BE2C (cell line): ENCODE measurements around the gene MBNL1.

Experiments
- DNase-seq: peaks from one replicate; pipeline ENCODE4 v3.0.0-alpha.2; 2020
- H3K27me3 ChIP-seq: fragments of 250-450 bp; sonication (Bioruptor Pico); 2 replicates; pipeline ENCODE4 v1.5.1; 2020; ENCODE audit warnings: mild to moderate bottlenecking
- H3K36me3 ChIP-seq: fragments of 250-450 bp; sonication (Bioruptor Pico); 2 replicates; pipeline ENCODE4 v1.5.1; 2020; ENCODE audit warnings: mild to moderate bottlenecking
- H3K4me1 ChIP-seq: fragments of 250-450 bp; sonication (Bioruptor Pico); 2 replicates; pipeline ENCODE4 v1.5.1; 2020
- H3K4me3 ChIP-seq: 2 replicates; pipeline ENCODE4 v1.5.1; 2011; ENCODE audit warnings: low read depth, low read length
- H3K9me3 ChIP-seq: fragments of 250-450 bp; sonication (Bioruptor Pico); 2 replicates; pipeline ENCODE4 v1.5.1; 2020
- TF ChIP-seq, protein P1 (sequence below): IDR thresholded peaks from 2 replicates; pipeline ENCODE4 v1.5.1; 2012; ENCODE audit warnings: mild to moderate bottlenecking, low read depth, low read length

Gene MBNL1

DNA sequence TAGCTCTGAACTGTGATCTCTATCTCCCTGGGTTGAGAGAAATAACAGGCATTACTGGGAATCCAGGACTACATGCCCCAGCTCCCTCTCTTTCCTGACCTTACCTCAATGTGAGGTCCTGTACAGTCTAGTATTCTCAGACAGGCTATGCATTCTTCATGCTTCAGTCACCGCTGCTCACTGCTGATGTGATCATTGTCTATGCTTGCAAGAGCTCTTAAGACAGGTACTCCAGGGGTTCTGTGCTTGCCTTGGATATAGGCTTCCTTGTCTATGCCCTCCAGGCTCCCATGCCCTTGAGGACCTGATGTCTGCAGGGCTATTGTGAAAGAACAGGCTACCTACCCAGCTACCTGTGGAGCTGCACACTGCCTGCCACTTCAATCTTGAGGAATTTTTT is 183.6 kb downstream of the MBNL1 start:
- TF ChIP-seq, protein P1, sequence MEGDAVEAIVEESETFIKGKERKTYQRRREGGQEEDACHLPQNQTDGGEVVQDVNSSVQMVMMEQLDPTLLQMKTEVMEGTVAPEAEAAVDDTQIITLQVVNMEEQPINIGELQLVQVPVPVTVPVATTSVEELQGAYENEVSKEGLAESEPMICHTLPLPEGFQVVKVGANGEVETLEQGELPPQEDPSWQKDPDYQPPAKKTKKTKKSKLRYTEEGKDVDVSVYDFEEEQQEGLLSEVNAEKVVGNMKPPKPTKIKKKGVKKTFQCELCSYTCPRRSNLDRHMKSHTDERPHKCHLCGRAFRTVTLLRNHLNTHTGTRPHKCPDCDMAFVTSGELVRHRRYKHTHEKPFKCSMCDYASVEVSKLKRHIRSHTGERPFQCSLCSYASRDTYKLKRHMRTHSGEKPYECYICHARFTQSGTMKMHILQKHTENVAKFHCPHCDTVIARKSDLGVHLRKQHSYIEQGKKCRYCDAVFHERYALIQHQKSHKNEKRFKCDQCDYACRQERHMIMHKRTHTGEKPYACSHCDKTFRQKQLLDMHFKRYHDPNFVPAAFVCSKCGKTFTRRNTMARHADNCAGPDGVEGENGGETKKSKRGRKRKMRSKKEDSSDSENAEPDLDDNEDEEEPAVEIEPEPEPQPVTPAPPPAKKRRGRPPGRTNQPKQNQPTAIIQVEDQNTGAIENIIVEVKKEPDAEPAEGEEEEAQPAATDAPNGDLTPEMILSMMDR, result no peak
- H3K27me3 ChIP-seq, result no peaks in the 10 kb centered on the region
- H3K4me1 ChIP-seq, result no peaks in the 10 kb centered on the region
- peaks cover 14% of the 10 kb centered on the region for H3K36me3 ChIP-seq
- no peak for DNase-seq
- H3K4me3 ChIP-seq, result no peak overlapping the region
- H3K9me3 ChIP-seq, result no peaks in the 10 kb centered on the region

DNA sequence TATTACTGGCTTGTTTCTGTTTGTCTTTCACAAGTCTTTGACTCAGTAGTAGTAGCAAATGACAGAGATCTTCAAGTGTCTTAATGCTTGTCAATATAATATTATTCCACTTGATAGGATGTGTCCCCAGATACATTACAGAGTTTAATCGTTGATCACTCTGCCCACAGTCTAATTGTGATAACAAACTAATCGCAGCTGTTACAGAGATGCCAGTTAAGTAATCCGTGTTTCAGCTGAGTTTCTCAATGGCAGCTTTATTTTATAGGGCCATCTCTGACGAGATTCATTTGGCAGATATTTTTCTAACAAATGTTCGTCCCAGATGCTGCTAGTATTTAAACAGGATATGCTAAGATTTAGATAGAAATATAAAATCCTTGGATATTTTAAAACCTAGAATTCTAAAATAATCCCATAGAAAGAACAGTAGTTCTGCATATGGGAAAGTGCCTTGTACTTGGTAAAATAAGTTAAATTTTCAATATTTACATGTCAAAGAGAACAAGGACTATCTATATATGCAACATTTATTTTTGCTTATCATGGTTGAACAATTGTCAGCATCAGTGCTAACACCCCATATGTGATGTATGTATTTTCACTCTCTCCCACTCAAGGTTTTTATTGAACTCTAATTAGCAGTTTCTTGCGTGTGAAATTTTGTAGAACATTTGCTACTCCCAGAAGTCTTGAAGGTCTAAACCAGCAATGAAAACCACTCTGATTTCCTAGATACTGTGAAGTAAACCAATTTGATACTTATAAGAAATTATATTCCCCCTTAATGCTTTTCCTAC is 185.5 kb downstream of the MBNL1 start:
- DNase-seq, result no peak
- no peaks in the 10 kb centered on the region for H3K27me3 ChIP-seq
- no peak overlapping the region for H3K4me3 ChIP-seq
- no peaks in the 10 kb centered on the region for H3K4me1 ChIP-seq
- no peaks in the 10 kb centered on the region for H3K9me3 ChIP-seq
- TF ChIP-seq, protein P1, result no peak
- H3K36me3 ChIP-seq, result peaks cover 12% of the 10 kb centered on the region

DNA sequence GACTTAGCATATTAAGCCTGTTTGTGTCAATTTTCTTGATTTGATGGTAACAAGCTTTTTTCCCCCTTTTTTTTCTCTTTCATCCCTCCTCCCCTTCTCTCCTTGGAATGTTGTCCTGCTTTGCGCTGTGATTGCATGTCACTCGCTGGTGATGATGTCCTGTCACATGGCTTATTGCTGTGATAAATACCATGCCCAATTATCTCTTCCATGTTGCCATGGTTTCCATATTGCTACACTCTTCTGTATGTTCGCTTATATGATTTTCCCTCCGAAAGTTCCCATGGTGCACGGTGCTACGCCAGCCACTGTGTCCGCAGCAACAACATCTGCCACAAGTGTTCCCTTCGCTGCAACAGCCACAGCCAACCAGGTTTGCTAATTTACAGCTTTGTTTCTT is 187.3 kb downstream of the MBNL1 start:
- H3K36me3 ChIP-seq, result peaks cover 12% of the 10 kb centered on the region
- no peak for DNase-seq
- H3K4me3 ChIP-seq, result no peak overlapping the region
- no peaks in the 10 kb centered on the region for H3K9me3 ChIP-seq
- TF ChIP-seq, protein P1, result no peak
- no peaks in the 10 kb centered on the region for H3K27me3 ChIP-seq
- H3K4me1 ChIP-seq, result no peaks in the 10 kb centered on the region

DNA sequence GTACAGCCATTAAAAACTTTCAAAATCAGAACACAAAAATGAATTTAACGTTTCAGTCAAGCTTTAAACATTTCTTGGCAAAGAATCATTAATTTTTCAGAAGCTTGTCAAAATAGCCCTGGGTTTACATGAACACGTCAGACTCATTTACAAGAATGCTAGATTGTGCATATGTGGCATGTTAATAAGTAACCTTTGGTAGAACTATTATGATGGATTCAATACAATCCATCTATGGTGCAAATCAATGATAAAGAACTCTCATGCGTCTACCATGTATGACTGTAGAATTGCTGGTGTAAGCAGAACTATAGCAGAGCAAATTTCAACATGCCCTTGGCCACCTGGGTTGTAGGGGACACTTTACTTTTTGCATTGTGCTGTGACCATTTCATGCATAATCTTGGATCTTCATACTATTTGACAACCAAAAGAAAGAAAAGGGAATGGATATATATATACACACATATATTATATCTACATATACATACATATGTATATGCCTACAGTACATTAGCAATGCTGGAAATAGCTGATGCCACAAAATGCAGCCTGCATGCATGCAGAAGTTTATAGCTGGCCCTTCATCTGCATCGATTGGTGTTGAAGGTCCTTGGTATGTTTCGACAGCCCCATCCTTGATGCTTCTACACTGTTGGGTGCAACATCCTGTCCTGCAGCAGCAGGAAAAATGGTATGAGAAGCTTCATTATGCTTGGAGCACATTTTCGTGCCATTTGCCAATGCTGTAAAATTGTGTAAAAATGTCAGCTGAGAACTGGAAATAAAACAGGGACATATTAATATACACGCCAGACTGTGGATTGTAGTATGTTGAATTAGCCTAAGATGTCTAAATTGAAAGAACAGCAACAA is 189.0 kb downstream of the MBNL1 start:
- Histone ChIP-seq H3K36me3 (peaks cover 13% of the 10 kb centered on the region), H3K27me3 (no peaks in the 10 kb centered on the region), H3K4me3 (no peak overlapping the region), H3K4me1 (no peaks in the 10 kb centered on the region), H3K9me3 (no peaks in the 10 kb centered on the region)
- TF ChIP-seq, protein P1, result no peak
- DNase-seq, result no peak

- Histone ChIP-seq H3K27me3 (no peaks in the 10 kb centered on the region), H3K4me1 (no peaks in the 10 kb centered on the region), H3K36me3 (peaks cover 14% of the 10 kb centered on the region), H3K4me3 (no peak overlapping the region), H3K9me3 (no peaks in the 10 kb centered on the region)
- no peak for DNase-seq
- TF ChIP-seq, protein P1, result no peak
Measured at GRCh38 chr3:152458376-152459117, 189.8 kb downstream of the MBNL1 start.
